ENCODE measurements around the gene PRLH. TPM values are rescaled to one million over a fixed set of nuclear protein-coding genes. Genes with fewer than 3 reads are reported as not detected.
A peak's percentile ranks its signal among the peaks of the same experiment; 100 is the strongest.

Gene PRLH
- total and polyA plus RNA-seq, 2 of the 13 experiments (the other 11 are each of a cell fraction or from before 2014, with no cell fraction given): not detected

GRCh38 chr2:237599465-237600110 is 33.2 kb downstream of the PRLH start (continued):
- TF ChIP-seq USF2 (IDR thresholded peaks at IDR 0.05; ENCODE audit: low read depth, low read length) (no peak), USF2 (CRISPR knock-in tag; IDR thresholded peaks at IDR 0.05; ENCODE audit: borderline replicate concordance) (0 out of 2 replicates have a peak, but pooled peaks have one; percentile 7), KDM2A (CRISPR knock-in tag; IDR thresholded peaks at IDR 0.05; ENCODE audit: borderline replicate concordance, low read depth) (no peak), MLX (CRISPR knock-in tag; IDR thresholded peaks at IDR 0.05) (no peak), ZNF7 (CRISPR knock-in tag; IDR thresholded peaks at IDR 0.05) (peak; percentile 82), YEATS4 (CRISPR knock-in tag; IDR thresholded peaks at IDR 0.05; ENCODE audit: borderline replicate concordance) (0 out of 2 replicates have a peak, but pooled peaks have one; percentile 0), ZNF564 (CRISPR knock-in tag; IDR thresholded peaks at IDR 0.05) (no peak), ZNF703 (CRISPR knock-in tag; IDR thresholded peaks at IDR 0.05; ENCODE audit: borderline replicate concordance) (no peak), TCF12 (IDR thresholded peaks at IDR 0.05) (no peak), TCF12 (CRISPR knock-in tag; IDR thresholded peaks at IDR 0.05) (0 out of 2 replicates have a peak, but pooled peaks have one; percentile 49), TBX2 (CRISPR knock-in tag; IDR thresholded peaks at IDR 0.05; ENCODE audit: borderline replicate concordance) (no peak), KMT2B (CRISPR knock-in tag; IDR thresholded peaks at IDR 0.05) (no peak), ZNF644 (CRISPR knock-in tag; IDR thresholded peaks at IDR 0.05; ENCODE audit: low read depth) (no peak)
